HG02973 (cell line): Measurements from ENCODE around the gene APCDD1.
"Not testable (repeated sequence)": the region's sequence is repeated elsewhere in the genome, so short reads cannot be mapped to it uniquely, and the experiment has no call there.

Experiments used
- ATAC-seq: cut with Tn5 transposase; IDR thresholded peaks from one replicate; pipeline ENCODE4 v1.9.1; 2021; ENCODE audit warnings: moderate library complexity; ENCODE audit not compliant: unreplicated experiment

APCDD1 gene

GRCh38 chr18:10524507-10525370, 70.3 kb downstream of the APCDD1 start:
- ATAC-seq: no peak

GRCh38 chr18:10525371-10525691, 70.9 kb downstream of the APCDD1 start:
- no peak for ATAC-seq

GRCh38 chr18:10525697-10526560, 71.5 kb downstream of the APCDD1 start, which contains the start of gene NAPG:
Gene NAPG, plus strand, starts transcription at chr18:10526027. Its CDS starts 76 bp downstream, at chr18:10526103.
- ATAC-seq: peak; percentile 75

GRCh38 chr18:10526561-10526949, 72.1 kb downstream of the APCDD1 start:
- no peak for ATAC-seq

GRCh38 chr18:10528439-10528838, 74.0 kb downstream of the APCDD1 start:
- ATAC-seq: no peak

- ATAC-seq: no peak
These were observed 75.6 kb downstream of the APCDD1 start for GRCh38 chr18:10530002-10530401.

- no peak for ATAC-seq
These were observed 76.4 kb downstream of the APCDD1 start for GRCh38 chr18:10530852-10531251.

- ATAC-seq: no peak
These were observed 78.7 kb downstream of the APCDD1 start for GRCh38 chr18:10533111-10533510.

GRCh38 chr18:10536280-10536679, 81.8 kb downstream of the APCDD1 start:
- ATAC-seq: no peak

GRCh38 chr18:10537765-10538164, 83.3 kb downstream of the APCDD1 start:
- no peak for ATAC-seq

- ATAC-seq: not testable (repeated sequence)
These were observed 84.7 kb downstream of the APCDD1 start for GRCh38 chr18:10539124-10539523.
